HUES48 (cell line): ENCODE results near the gene AOX1.

Experiments
- H3K27ac ChIP-seq: one replicate; pipeline ENCODE4 v1.7.0; 2013; ENCODE audit warnings: low read depth, low read length, inconsistent platforms
- H3K27me3 ChIP-seq: 2 replicates; pipeline ENCODE4 v1.6.1; 2013; ENCODE audit warnings: mild to moderate bottlenecking, low read length; ENCODE audit not compliant: control insufficient read depth, insufficient read depth
- H3K36me3 ChIP-seq: 2 replicates; pipeline ENCODE4 v1.6.1; 2013; ENCODE audit warnings: low read length; ENCODE audit not compliant: control insufficient read depth, insufficient read depth
- H3K4me1 ChIP-seq: 2 replicates; pipeline ENCODE4 v1.6.1; 2013; ENCODE audit warnings: mild to moderate bottlenecking, low read length; ENCODE audit not compliant: control insufficient read depth, insufficient read depth
- H3K4me3 ChIP-seq: 2 replicates; pipeline ENCODE4 v1.5.1; 2013; ENCODE audit warnings: mild to moderate bottlenecking, low read depth, low read length
- H3K9ac ChIP-seq: 2 replicates; pipeline ENCODE4 v1.6.1; 2013; ENCODE audit warnings: mild to moderate bottlenecking, low read depth, low read length, moderate library complexity
- H3K9me3 ChIP-seq: 2 replicates; pipeline ENCODE4 v1.6.1; 2013; ENCODE audit warnings: low read length; ENCODE audit not compliant: control insufficient read depth, insufficient read depth

AOX1 gene

DNA sequence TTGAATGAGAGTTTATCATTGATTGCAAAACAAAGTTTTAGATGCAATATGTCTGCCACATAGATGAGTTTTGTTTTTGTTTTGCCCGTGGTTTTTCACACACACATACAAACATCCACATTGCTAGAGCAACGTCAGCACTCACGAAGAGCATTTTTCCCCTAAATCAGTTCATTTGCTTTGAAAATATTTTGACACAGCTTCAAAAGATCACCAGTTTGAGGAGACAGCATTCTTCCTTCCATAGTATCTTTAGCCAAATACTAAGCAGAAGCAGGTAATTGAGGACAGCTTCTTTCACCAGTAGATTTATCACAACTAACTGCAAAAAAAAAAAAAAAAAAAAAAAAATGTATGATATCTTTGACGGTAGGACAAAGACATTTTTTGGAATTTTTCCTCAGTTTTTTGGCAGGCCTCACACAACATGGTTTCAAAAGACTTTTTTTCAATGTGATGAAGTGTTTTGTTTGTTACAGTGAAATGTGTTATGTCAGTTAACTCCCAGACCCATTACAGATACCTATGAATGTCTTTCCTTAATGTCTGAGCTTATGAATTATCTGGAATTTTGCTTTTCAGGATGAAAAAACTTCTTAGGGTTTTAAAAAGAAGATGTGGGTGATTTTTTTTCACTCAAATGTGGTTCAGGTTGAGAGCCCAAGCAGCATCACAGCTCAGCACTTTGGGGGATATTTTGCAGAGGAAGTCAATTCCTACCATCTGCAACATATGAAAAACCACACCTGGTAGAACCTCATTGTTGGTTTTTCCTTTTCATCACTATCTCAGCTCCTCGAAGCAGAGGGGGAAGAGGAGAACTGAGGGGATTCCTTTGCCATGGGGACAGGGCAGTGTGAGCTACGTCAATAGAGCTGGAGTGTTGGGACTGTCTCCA lies 31.6 kb downstream of the AOX1 start:
- H3K27me3 ChIP-seq, result no peaks in the 10 kb centered on the region
- no peak overlapping the region for H3K4me3 ChIP-seq
- H3K9me3 ChIP-seq, result no peaks in the 10 kb centered on the region
- no peak overlapping the region for H3K27ac ChIP-seq
- H3K4me1 ChIP-seq, result no peaks in the 10 kb centered on the region
- H3K9ac ChIP-seq, result no peak overlapping the region
- no peaks in the 10 kb centered on the region for H3K36me3 ChIP-seq

DNA sequence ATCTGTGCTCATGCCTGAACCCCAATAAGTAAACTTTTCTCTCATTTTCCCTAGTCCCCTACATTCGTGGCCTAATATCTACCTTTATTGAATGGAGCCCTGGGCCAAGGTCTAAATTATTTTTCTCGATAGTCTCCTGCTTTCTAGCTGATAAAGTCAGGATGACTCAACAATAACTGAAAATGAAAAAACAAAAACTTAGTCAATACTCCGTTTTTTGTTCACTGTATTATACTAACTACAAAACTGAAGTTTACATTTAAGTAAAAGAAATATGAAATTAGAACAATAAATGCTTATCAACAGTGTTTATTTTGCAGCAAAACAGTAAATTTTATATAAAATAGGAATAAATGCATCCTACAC lies 32.2 kb downstream of the AOX1 start:
- Histone ChIP-seq H3K36me3 (no peaks in the 10 kb centered on the region), H3K27me3 (no peaks in the 10 kb centered on the region), H3K9me3 (no peaks in the 10 kb centered on the region), H3K4me1 (no peaks in the 10 kb centered on the region), H3K4me3 (no peak overlapping the region), H3K9ac (no peak overlapping the region), H3K27ac (no peak overlapping the region)

DNA sequence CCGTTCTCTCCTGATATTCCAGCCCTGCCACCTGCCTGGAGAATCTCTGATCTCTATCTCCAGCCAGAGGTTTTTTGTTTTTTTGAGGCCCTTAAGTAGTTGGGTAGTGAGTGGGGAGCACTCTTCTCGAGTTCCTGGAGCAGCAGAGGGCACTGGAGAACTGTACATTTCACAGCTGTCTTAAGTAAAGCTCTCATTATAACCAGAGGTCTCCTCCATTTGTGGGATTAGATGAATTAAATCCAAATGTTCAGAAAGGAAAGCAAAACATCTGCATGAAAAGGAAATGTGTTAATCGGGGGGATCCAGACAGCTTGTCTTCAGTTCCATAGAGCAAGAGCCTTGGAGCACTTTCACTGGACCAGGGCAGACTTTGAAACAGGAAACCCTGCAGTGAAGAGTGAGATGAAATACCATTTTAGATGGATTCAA lies 32.8 kb downstream of the AOX1 start:
- H3K9ac ChIP-seq, result no peak overlapping the region
- no peaks in the 10 kb centered on the region for H3K27me3 ChIP-seq
- no peak overlapping the region for H3K27ac ChIP-seq
- H3K36me3 ChIP-seq, result no peaks in the 10 kb centered on the region
- no peaks in the 10 kb centered on the region for H3K4me1 ChIP-seq
- no peak overlapping the region for H3K4me3 ChIP-seq
- no peaks in the 10 kb centered on the region for H3K9me3 ChIP-seq

DNA sequence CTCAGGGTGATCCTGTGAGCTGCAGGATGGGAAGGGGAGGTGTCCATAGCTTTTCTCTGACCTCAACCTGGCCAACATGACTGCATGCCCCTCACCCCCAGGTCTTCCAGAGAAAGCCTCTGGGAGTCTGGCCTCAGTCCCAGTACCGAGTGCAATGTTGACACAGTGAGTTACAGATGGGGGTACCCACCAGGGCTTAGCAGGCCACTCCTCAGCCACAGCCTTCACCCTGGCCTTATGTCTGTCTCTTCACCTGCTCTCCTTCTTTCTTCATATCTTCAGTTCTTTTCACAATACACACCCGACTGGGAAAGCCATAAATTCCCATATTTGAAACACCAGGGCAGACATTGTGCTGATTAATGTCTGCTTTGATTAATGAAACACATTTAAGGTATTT lies 33.5 kb downstream of the AOX1 start:
- Histone ChIP-seq H3K4me3 (no peak overlapping the region), H3K36me3 (no peaks in the 10 kb centered on the region), H3K27ac (no peak overlapping the region), H3K9ac (no peak overlapping the region), H3K27me3 (no peaks in the 10 kb centered on the region), H3K9me3 (no peaks in the 10 kb centered on the region), H3K4me1 (no peaks in the 10 kb centered on the region)

DNA sequence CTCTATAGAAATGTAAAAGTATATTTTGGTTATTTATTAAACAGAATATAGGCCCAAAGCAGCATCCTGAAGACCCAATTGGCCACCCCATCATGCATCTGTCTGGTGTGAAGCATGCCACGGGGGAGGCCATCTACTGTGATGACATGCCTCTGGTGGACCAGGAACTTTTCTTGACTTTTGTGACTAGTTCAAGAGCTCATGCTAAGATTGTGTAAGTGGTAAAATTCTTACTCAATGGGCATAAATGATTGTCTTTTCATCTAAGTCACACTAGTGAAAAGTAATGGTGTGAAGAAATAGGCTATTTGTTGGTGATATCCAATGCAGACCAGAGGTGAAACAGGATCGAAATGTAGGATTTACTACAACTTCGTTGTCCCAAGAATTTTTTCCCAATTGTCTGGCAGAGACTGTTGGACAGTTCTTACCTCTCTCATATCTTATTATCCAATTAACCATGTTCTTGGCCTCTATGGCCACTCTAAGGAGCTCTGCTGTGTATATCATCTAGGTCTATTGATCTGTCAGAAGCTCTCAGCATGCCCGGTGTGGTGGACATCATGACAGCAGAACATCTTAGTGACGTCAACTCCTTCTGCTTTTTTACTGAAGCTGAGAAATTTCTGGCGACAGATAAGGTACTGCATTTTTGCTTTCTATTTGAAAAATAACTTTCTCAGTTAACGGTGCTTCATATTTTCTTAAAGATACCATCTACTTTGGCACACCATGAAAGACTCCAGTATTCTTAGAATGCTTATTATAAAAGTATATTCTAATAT lies 35.0 kb downstream of the AOX1 start:
- no peak overlapping the region for H3K27ac ChIP-seq
- no peaks in the 10 kb centered on the region for H3K27me3 ChIP-seq
- no peak overlapping the region for H3K4me3 ChIP-seq
- no peaks in the 10 kb centered on the region for H3K4me1 ChIP-seq
- H3K36me3 ChIP-seq, result no peaks in the 10 kb centered on the region
- no peaks in the 10 kb centered on the region for H3K9me3 ChIP-seq
- H3K9ac ChIP-seq, result no peak overlapping the region

DNA sequence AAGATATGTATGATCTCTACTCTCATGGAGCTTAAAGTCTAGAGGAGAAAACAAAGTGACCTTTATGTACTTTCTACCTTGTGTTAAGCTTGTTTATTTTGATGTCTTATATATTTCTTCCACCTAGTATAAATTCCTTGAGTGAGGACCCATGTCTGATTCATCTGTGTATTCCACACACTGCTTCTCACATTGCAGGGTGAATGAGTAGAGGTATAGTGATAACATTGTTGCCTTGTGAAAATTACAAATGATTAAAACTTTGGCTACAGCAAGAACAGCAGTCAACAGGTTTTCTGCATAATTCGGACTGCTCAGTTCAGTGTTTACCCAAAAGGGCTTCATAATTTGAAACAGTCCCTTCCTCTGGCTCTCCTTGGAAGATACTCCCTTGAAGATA lies 36.3 kb downstream of the AOX1 start:
- no peak overlapping the region for H3K27ac ChIP-seq
- no peak overlapping the region for H3K9ac ChIP-seq
- H3K4me3 ChIP-seq, result no peak overlapping the region
- no peaks in the 10 kb centered on the region for H3K36me3 ChIP-seq
- peaks cover 6% of the 10 kb centered on the region for H3K4me1 ChIP-seq
- no peaks in the 10 kb centered on the region for H3K27me3 ChIP-seq
- no peaks in the 10 kb centered on the region for H3K9me3 ChIP-seq

DNA sequence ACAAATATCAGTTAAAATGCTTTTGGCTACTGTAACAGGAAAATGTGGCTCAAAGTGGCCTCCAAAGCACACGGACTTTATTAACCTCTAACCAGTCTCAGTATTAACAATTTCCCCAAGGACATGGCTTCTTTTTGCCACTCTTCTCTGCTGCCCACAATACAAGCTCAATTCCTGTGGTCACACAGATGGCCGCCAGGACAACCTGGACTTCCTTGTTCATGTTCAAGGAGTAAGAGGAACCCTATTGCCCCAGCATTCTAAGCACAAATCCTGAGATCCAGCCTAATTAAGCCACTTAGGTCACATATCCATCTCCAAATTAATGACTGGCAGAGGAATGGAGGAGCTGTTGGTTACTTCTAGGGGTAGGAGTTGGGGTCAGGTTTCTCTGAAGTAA lies 38.2 kb downstream of the AOX1 start:
- H3K4me1 ChIP-seq, result peaks cover 11% of the 10 kb centered on the region
- H3K4me3 ChIP-seq, result no peak overlapping the region
- no peak overlapping the region for H3K27ac ChIP-seq
- no peaks in the 10 kb centered on the region for H3K9me3 ChIP-seq
- H3K27me3 ChIP-seq, result no peaks in the 10 kb centered on the region
- H3K36me3 ChIP-seq, result no peaks in the 10 kb centered on the region
- H3K9ac ChIP-seq, result no peak overlapping the region

DNA sequence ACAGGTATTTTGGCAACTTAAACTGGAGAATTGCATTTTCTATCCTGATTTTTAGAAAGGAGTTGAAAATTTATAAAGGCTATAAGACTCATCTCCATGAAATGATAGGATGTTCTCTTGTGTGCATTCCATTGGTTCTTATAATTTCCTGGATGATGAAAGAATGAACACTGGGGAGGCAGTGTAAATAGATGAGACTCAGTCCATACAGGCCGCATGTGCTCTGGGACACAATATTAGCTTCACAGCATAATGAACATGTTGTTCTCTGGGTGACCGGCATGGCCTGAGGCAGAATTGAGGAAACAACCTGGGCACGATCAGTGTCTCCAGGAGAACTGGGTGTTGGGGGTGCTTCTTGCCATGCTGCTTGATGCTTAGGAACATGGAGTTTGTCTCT lies 38.8 kb downstream of the AOX1 start:
- H3K9me3 ChIP-seq, result no peaks in the 10 kb centered on the region
- H3K4me3 ChIP-seq, result no peak overlapping the region
- no peak overlapping the region for H3K9ac ChIP-seq
- no peak overlapping the region for H3K27ac ChIP-seq
- peaks cover 11% of the 10 kb centered on the region for H3K4me1 ChIP-seq
- H3K36me3 ChIP-seq, result no peaks in the 10 kb centered on the region
- H3K27me3 ChIP-seq, result no peaks in the 10 kb centered on the region

DNA sequence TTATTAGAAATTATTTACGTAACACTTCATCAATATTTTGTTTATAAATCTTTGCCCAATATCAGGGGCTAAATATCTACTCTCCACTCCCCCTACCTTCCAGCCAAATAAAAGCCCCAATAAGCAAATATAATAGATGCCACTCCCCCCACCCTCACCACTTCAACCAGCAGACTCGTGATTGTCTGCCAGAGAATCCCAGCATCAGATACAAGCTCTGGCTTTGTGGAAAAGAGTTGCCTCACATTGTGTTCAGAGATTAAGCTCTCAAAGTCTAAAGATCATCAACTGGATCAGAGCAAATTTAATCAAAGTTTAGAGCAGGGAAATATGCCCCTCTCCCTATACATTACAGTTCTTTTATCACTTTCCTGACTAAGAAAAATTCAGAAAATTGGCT lies 39.5 kb downstream of the AOX1 start:
- H3K4me3 ChIP-seq, result no peak overlapping the region
- H3K36me3 ChIP-seq, result no peaks in the 10 kb centered on the region
- H3K27me3 ChIP-seq, result no peaks in the 10 kb centered on the region
- peaks cover 11% of the 10 kb centered on the region for H3K4me1 ChIP-seq
- H3K9ac ChIP-seq, result no peak overlapping the region
- H3K27ac ChIP-seq, result no peak overlapping the region
- no peaks in the 10 kb centered on the region for H3K9me3 ChIP-seq

DNA sequence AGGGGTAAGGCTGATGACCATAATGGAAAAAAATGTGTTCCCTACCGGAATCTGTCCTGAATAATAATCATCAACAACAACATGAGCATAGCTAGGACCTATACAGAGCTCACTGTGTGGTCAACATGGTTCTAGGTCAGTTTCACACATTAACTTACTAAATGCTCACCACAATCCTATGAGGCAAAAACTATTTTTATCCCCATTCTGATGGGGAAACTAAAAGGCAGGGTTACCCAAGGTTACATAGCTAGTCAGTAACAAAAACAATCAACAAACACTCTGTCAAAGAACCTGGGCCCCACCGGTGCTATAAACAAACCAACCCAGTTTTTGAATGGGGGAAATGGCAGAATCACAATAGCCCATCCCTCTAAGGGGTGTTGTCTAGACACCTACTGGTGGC lies 40.1 kb downstream of the AOX1 start:
- no peak overlapping the region for H3K9ac ChIP-seq
- no peak overlapping the region for H3K4me3 ChIP-seq
- H3K27ac ChIP-seq, result no peak overlapping the region
- H3K36me3 ChIP-seq, result no peaks in the 10 kb centered on the region
- no peaks in the 10 kb centered on the region for H3K27me3 ChIP-seq
- no peaks in the 10 kb centered on the region for H3K9me3 ChIP-seq
- peaks cover 11% of the 10 kb centered on the region for H3K4me1 ChIP-seq

DNA sequence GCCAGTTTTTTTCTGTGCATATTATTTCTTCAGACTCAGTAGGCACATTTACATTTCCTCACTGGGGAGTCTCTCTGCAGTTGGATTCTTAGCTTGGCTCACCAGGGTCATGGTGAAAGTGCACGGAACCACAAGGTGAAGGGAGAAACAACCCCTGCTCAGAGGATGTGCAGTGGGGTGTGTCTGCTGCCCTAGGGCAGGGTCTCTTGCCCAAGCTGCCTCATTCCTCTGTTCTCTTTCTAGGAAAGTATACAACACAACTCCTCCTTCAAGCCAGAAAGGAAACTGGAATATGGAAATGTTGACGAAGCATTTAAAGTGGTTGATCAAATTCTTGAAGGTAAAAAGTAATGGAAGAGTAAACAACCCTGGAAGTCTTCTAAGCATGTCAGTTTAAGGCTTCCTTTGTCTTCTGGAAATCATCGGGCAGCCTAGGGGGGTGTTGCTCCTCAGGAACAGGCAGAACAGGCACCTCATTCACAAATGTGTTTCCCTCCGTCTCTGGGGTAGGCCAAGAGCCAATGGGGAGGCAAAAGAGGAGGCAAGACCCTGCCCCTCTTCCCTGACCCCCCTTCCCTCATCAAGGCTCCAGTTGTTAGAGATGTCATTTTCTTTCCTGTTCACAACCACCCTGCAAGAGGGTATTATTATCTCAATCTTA lies 41.4 kb downstream of the AOX1 start:
- H3K4me3 ChIP-seq, result no peak overlapping the region

More for the DNA sequence above, 41.4 kb downstream of the AOX1 start:
- H3K9ac ChIP-seq, result no peak overlapping the region
- H3K27ac ChIP-seq, result no peak overlapping the region
- no peaks in the 10 kb centered on the region for H3K27me3 ChIP-seq
- H3K4me1 ChIP-seq, result peaks cover 11% of the 10 kb centered on the region
- no peaks in the 10 kb centered on the region for H3K36me3 ChIP-seq
- no peaks in the 10 kb centered on the region for H3K9me3 ChIP-seq
